ENCODE measurements around the gene GALNT5.

- TF ChIP-seq ZFX (IDR thresholded peaks at IDR 0.05; ENCODE audit: borderline replicate concordance) (no peak), CTCF (IDR thresholded peaks at IDR 0.05) (no peak)
Measured at GRCh38 chr2:157236404-157236803, 21.1 kb upstream of the GALNT5 start.

Data from 22Rv1 (cell line).